ENCODE measurements around the gene TFAP2E. TPM values are rescaled to one million over a fixed set of nuclear protein-coding genes. Genes with fewer than 3 reads are reported as not detected.

Gene TFAP2E
- total and polyA plus RNA-seq, 4 donors, result 0.07 to 0.21 (median 0.09) TPM

DNA sequence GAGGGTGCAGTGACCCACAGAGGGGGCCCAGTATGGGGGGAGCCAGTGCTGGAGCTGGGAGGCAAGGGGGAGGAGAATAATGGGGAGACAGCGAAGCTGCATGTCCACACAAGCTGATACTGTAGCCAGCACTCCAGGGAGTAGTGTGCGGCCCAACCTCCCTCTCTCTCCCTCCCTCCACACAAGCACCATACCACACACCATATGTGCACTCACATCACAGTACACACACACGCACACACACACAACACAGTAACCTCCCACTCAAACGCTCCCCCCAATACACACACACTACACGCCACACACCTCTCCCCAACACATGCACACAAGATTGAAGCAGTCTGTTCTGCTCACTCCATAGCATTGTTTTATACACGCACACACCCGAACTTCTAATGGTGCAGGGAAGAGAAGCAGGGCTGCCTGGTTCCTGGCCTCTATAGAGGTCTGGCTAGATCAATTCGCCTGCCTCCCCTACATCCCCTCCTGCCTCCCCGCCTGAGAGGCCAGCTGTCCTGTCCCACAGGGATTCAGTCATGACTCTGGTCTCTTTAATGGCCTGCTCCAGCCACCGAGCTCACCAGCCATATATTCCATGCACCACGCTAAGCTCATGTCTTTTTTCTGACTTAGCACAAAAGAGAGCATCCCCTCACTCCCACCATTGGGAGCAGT lies 11.7 kb upstream of the TFAP2E start:
- peaks cover 0 to 31% (median 20%) of the 10 kb centered on the region in 4 donors for H3K4me1 ChIP-seq (ENCODE audit: control insufficient read depth in 4 of 4, insufficient read depth in 4 of 4, low read length in 3 of 4)
- no peak for TF ChIP-seq FOXA2 (IDR thresholded peaks at IDR 0.05)
- no peak for TF ChIP-seq RAD21 (IDR thresholded peaks at IDR 0.05)
- TF ChIP-seq HNF4A (conservative IDR thresholded peaks at IDR 0.05), result no peak
- TF ChIP-seq NR2F2 (IDR thresholded peaks at IDR 0.05), result no peak
- TF ChIP-seq, protein P1, sequence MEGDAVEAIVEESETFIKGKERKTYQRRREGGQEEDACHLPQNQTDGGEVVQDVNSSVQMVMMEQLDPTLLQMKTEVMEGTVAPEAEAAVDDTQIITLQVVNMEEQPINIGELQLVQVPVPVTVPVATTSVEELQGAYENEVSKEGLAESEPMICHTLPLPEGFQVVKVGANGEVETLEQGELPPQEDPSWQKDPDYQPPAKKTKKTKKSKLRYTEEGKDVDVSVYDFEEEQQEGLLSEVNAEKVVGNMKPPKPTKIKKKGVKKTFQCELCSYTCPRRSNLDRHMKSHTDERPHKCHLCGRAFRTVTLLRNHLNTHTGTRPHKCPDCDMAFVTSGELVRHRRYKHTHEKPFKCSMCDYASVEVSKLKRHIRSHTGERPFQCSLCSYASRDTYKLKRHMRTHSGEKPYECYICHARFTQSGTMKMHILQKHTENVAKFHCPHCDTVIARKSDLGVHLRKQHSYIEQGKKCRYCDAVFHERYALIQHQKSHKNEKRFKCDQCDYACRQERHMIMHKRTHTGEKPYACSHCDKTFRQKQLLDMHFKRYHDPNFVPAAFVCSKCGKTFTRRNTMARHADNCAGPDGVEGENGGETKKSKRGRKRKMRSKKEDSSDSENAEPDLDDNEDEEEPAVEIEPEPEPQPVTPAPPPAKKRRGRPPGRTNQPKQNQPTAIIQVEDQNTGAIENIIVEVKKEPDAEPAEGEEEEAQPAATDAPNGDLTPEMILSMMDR (IDR thresholded peaks at IDR 0.05; ENCODE audit: low read depth, low read length, missing input control), result no peak
- TF ChIP-seq GABPA (IDR thresholded peaks at IDR 0.05 in 1 of 2, conservative IDR thresholded peaks at IDR 0.05 in 1 of 2), result no peak
- H3K36me3 ChIP-seq (ENCODE audit: control insufficient read depth in 4 of 4, insufficient read depth in 3 of 4, low read depth in 1 of 4, low read length in 3 of 4), result peaks cover 0 to 6% (median 3%) of the 10 kb centered on the region in 4 donors
- H3K27me3 ChIP-seq (ENCODE audit: control insufficient read depth in 4 of 4, insufficient read depth in 4 of 4, low read length in 3 of 4), result no peaks in the 10 kb centered on the region
- H3K9me3 ChIP-seq (ENCODE audit: control insufficient read depth in 4 of 4, low read length in 3 of 4), result no peaks in the 10 kb centered on the region
- WGBS, result 95% methylated on average over 11 of the region's 11 CpGs
- no peak overlapping the region for H3K9ac ChIP-seq (ENCODE audit: low read depth in 1 of 2, low read length in 2 of 2)
- DNase-seq (ENCODE audit: low spot score), result no peak
- H3K27ac ChIP-seq (ENCODE audit: low read depth in 1 of 2, low read length in 2 of 2), result no peak overlapping the region
- no peak overlapping the region for H3K4me3 ChIP-seq (ENCODE audit: low read depth in 1 of 3, low read length in 3 of 3)

DNA sequence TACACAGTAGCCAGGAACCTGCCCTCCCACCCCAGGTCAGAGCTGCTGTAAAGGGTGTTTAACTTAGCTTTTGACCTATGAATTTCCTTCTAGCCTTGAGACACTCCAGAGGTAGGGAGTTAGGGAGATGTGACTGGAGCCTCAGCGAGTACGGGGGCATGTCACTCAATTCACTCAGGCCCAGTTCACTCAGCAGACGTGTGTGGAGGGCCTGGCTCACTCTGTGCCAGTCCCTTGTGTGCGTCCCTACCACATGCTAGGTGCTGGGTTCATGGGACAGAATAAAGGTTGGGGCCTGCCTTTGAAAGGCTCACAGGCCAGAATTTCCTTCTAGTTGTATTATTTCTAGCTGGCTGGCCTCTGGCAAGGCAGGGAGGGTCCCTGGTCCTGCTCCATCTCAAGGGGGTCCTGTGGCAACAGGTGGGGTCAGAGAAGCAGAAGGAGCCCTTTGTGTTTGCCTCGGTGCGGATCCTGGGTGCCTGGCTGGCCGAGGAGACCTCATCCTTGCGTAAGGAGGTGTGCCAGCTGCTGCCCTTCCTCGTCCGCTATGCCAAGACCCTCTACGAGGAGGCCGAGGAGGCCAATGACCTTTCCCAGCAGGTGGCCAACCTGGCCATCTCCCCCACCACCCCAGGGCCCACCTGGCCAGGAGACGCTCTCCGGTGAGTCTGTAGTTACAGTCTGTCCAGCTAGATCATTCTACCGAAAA lies 11.0 kb upstream of the TFAP2E start:
- 94% methylated on average over 15 of the region's 15 CpGs for WGBS
- TF ChIP-seq EGR1 (IDR thresholded peaks at IDR 0.05; ENCODE audit: low read depth in 2 of 2) (no peak), MAX (IDR thresholded peaks at IDR 0.05) (no peak), RXRA (IDR thresholded peaks at IDR 0.05) (no peak), YY1 (IDR thresholded peaks at IDR 0.05) (no peak), HNF4A (conservative IDR thresholded peaks at IDR 0.05) (no peak), NR2F2 (IDR thresholded peaks at IDR 0.05) (no peak), FOXA1 (IDR thresholded peaks at IDR 0.05) (no peak), TAF1 (conservative IDR thresholded peaks at IDR 0.05) (no peak), SP1 (IDR thresholded peaks at IDR 0.05) (no peak), GABPA (IDR thresholded peaks at IDR 0.05 in 1 of 2, conservative IDR thresholded peaks at IDR 0.05 in 1 of 2) (no peak), HNF4G (IDR thresholded peaks at IDR 0.05) (no peak), RAD21 (IDR thresholded peaks at IDR 0.05) (no peak), FOXA2 (IDR thresholded peaks at IDR 0.05) (no peak), JUND (IDR thresholded peaks at IDR 0.05) (no peak)
- TF ChIP-seq, protein P2, sequence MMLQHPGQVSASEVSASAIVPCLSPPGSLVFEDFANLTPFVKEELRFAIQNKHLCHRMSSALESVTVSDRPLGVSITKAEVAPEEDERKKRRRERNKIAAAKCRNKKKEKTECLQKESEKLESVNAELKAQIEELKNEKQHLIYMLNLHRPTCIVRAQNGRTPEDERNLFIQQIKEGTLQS (IDR thresholded peaks at IDR 0.05), result no peak
- TF ChIP-seq, protein P3, sequence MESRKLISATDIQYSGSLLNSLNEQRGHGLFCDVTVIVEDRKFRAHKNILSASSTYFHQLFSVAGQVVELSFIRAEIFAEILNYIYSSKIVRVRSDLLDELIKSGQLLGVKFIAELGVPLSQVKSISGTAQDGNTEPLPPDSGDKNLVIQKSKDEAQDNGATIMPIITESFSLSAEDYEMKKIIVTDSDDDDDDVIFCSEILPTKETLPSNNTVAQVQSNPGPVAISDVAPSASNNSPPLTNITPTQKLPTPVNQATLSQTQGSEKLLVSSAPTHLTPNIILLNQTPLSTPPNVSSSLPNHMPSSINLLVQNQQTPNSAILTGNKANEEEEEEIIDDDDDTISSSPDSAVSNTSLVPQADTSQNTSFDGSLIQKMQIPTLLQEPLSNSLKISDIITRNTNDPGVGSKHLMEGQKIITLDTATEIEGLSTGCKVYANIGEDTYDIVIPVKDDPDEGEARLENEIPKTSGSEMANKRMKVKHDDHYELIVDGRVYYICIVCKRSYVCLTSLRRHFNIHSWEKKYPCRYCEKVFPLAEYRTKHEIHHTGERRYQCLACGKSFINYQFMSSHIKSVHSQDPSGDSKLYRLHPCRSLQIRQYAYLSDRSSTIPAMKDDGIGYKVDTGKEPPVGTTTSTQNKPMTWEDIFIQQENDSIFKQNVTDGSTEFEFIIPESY (IDR thresholded peaks at IDR 0.05), result no peak
- TF ChIP-seq, protein P4, sequence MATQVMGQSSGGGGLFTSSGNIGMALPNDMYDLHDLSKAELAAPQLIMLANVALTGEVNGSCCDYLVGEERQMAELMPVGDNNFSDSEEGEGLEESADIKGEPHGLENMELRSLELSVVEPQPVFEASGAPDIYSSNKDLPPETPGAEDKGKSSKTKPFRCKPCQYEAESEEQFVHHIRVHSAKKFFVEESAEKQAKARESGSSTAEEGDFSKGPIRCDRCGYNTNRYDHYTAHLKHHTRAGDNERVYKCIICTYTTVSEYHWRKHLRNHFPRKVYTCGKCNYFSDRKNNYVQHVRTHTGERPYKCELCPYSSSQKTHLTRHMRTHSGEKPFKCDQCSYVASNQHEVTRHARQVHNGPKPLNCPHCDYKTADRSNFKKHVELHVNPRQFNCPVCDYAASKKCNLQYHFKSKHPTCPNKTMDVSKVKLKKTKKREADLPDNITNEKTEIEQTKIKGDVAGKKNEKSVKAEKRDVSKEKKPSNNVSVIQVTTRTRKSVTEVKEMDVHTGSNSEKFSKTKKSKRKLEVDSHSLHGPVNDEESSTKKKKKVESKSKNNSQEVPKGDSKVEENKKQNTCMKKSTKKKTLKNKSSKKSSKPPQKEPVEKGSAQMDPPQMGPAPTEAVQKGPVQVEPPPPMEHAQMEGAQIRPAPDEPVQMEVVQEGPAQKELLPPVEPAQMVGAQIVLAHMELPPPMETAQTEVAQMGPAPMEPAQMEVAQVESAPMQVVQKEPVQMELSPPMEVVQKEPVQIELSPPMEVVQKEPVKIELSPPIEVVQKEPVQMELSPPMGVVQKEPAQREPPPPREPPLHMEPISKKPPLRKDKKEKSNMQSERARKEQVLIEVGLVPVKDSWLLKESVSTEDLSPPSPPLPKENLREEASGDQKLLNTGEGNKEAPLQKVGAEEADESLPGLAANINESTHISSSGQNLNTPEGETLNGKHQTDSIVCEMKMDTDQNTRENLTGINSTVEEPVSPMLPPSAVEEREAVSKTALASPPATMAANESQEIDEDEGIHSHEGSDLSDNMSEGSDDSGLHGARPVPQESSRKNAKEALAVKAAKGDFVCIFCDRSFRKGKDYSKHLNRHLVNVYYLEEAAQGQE (IDR thresholded peaks at IDR 0.05), result no peak
- TF ChIP-seq, protein P1 (IDR thresholded peaks at IDR 0.05; ENCODE audit: low read depth, low read length, missing input control), result no peak
- Histone ChIP-seq H3K9me3 (ENCODE audit: control insufficient read depth in 4 of 4, low read length in 3 of 4) (no peaks in the 10 kb centered on the region), H3K36me3 (ENCODE audit: control insufficient read depth in 4 of 4, insufficient read depth in 3 of 4, low read depth in 1 of 4, low read length in 3 of 4) (peaks cover 0 to 6% (median 3%) of the 10 kb centered on the region in 4 donors), H3K27me3 (ENCODE audit: control insufficient read depth in 4 of 4, insufficient read depth in 4 of 4, low read length in 3 of 4) (no peaks in the 10 kb centered on the region), H3K9ac (ENCODE audit: low read depth in 1 of 2, low read length in 2 of 2) (no peak overlapping the region), H3K27ac (ENCODE audit: low read depth in 1 of 2, low read length in 2 of 2) (no peak overlapping the region), H3K4me1 (ENCODE audit: control insufficient read depth in 4 of 4, insufficient read depth in 4 of 4, low read length in 3 of 4) (peaks cover 0 to 26% (median 16%) of the 10 kb centered on the region in 4 donors), H3K4me3 (ENCODE audit: low read depth in 1 of 3, low read length in 3 of 3) (no peak overlapping the region)
- no peak for DNase-seq (ENCODE audit: low spot score)
